Adrenal gland (tissue), 12 donors: ENCODE measurements around the gene NPAS3. TPM values are rescaled to one million over a fixed set of nuclear protein-coding genes. Genes with fewer than 3 reads are reported as not detected.

Experiments used
- DNase-seq, 7 donors: peaks; one replicate each; pipeline ENCODE4 v3.0.0-alpha.2; 2019 to 2020
- H3K27ac ChIP-seq, 5 donors: fragments of 200-600 bp; sonication (generic) in 4 of 5; 1 replicate in 3 of 5; 2 replicates in 2 of 5; pipeline versions ENCODE4 v1.5.1 to v1.8.0; 2016 to 2020; ENCODE audit warnings: mild to moderate bottlenecking in 1 of 5
- H3K27me3 ChIP-seq: fragments of 200-600 bp; 2 replicates; pipeline ENCODE4 v1.8.0; 2021
- H3K36me3 ChIP-seq, 2 donors: fragments of 200-600 bp; replicated peaks in 1 of 2; 1 replicate in 1 of 2; 2 replicates in 1 of 2; pipeline versions ENCODE4 v1.5.1 to v1.8.0; 2018 to 2022
- H3K4me1 ChIP-seq, 2 donors: fragments of 200-600 bp; replicated peaks in 1 of 2; 1 replicate in 1 of 2; 2 replicates in 1 of 2; pipeline versions ENCODE4 v1.5.1 to v1.8.0; 2018 to 2021
- H3K4me3 ChIP-seq, 4 donors: fragments of 200-600 bp; sonication (generic) in 3 of 4; one replicate each; pipeline ENCODE4 v1.5.1; 2016 to 2018
- H3K9me3 ChIP-seq, 3 donors: fragments of 200-600 bp; sonication (generic) in 1 of 3; replicated peaks in 1 of 3; 1 replicate in 2 of 3; 2 replicates in 1 of 3; pipeline versions ENCODE4 v1.5.1 to v1.8.0; 2016 to 2021
- CTCF ChIP-seq, 6 experiments: fragments of 450-650 bp in 4 of 6; fragments of 200-600 bp in 2 of 6; sonication (generic) in 1 of 6; IDR thresholded peaks; 1 replicate in 5 of 6; 2 replicates in 1 of 6; pipeline versions ENCODE4 v1.5.1 to v1.8.0; 2016 to 2021; ENCODE audit warnings: antibody characterized with exemption in 6 of 6, mild to moderate bottlenecking in 2 of 6, moderate library complexity in 1 of 6
- POLR2A ChIP-seq, 2 donors: fragments of 450-650 bp; IDR thresholded peaks; one replicate each; pipeline ENCODE4 v1.6.1; 2017; ENCODE audit warnings: antibody characterized with exemption in 2 of 2, mild to moderate bottlenecking in 2 of 2, moderate library complexity in 1 of 2
- WGBS, 4 donors: extraction: QIAGEN DNeasy Blood & Tissue Kit in 2 of 4; methylation state at CpG; one replicate each; pipeline versions ENCODE4 v1.1.5 to v1.1.7; 2013 to 2017; 5-methylcytosine and 5-hydroxymethylcytosine counted together
- intact Hi-C, 2 donors: fragments of 100-400 bp; cut with DNase I; formaldehyde crosslinking; loops; one replicate each; pipeline versions ENCODE4 v1.14.1 to v1.15.0; 2022 to 2023
- polyA plus RNA-seq, 3 donors: library from polyadenylated mRNA; stranded (reverse); fragments of 200-250 nt in 2 of 3; fragments of 350-450 nt in 1 of 3; fragmentation: Illumina TruSeq in 1 of 3; extraction: RNeasy Lipid Tissue Mini Kit (QIAGEN cat#74804) in 1 of 3; gene quantifications; one replicate each; pipeline ENCODE4 v1.2.3, GENCODE V29; 2013 to 2014
- total RNA-seq, 9 donors: library from RNA; depleted of rRNA in 4 of 9; stranded (reverse); fragments of >200 nt in 4 of 9; fragments of 120-200 nt in 1 of 9; fragmentation: NEBNext Ultra II Directional in 1 of 9; extraction: Animal tissue kit (Norgen Biotek cat#: 25700) in 1 of 9; gene quantifications; one replicate each; pipeline versions ENCODE4 v1.1.0 to v1.2.4, GENCODE V29; 2013 to 2023
- donor health status: healthy with polysubstance abuse.
- donor health status: Bipolar disorder and iron deficiency.
- donor health status: DM: yes; HTN: yes; CAD: no.
- donor health status: DM: no; HTN: no; CAD: no.
- donor health status: DM: no; HTN: no; CAD: no.
- donor health status: DM: yes; HTN: yes; CAD: no.

The NPAS3 gene
- total and polyA plus RNA-seq, 12 donors: 0.36 to 7.5 (median 1.5) TPM

- no peaks in the 10 kb centered on the region for H3K27me3 ChIP-seq
- no peak for DNase-seq
- intact Hi-C loops: no loop called here
- H3K9me3 ChIP-seq: no peaks in the 10 kb centered on the region
- no peak overlapping the region for H3K4me3 ChIP-seq
- 56 to 59% (median 57%) methylated on average over 4 of the region's 4 CpGs for WGBS, 4 donors
- no peaks in the 10 kb centered on the region for H3K36me3 ChIP-seq
- H3K27ac ChIP-seq: no peak overlapping the region
- peaks cover 0 to 6% of the 10 kb centered on the region in 2 donors for H3K4me1 ChIP-seq
- no peak for TF ChIP-seq POLR2A (IDR thresholded peaks at IDR 0.05)
- TF ChIP-seq CTCF (IDR thresholded peaks at IDR 0.05): no peak
Observed at GRCh38 chr14:33045760-33046159, 107.1 kb downstream of the NPAS3 start.

GRCh38 chr14:33052943-33053342, 114.3 kb downstream of the NPAS3 start:
- 80 to 93% (median 86%) methylated on average over 2 of the region's 2 CpGs for WGBS, 4 donors
- Histone ChIP-seq H3K27ac (no peak overlapping the region), H3K9me3 (no peaks in the 10 kb centered on the region), H3K27me3 (no peaks in the 10 kb centered on the region), H3K4me1 (no peaks in the 10 kb centered on the region), H3K36me3 (no peaks in the 10 kb centered on the region), H3K4me3 (no peak overlapping the region)
- no peak for DNase-seq
- TF ChIP-seq POLR2A (IDR thresholded peaks at IDR 0.05): no peak
- TF ChIP-seq CTCF (IDR thresholded peaks at IDR 0.05): no peak
- intact Hi-C loops: no loop called here

- Histone ChIP-seq H3K9me3 (no peaks in the 10 kb centered on the region), H3K4me1 (no peaks in the 10 kb centered on the region), H3K27me3 (no peaks in the 10 kb centered on the region), H3K27ac (no peak overlapping the region), H3K4me3 (no peak overlapping the region), H3K36me3 (no peaks in the 10 kb centered on the region)
- WGBS, 4 donors: 90 to 95% (median 91%) methylated on average over 4 of the region's 4 CpGs
- intact Hi-C loops: no loop called here
- TF ChIP-seq POLR2A (IDR thresholded peaks at IDR 0.05) (no peak), CTCF (IDR thresholded peaks at IDR 0.05) (no peak)
- no peak for DNase-seq
Observed at GRCh38 chr14:33056213-33056612, 117.5 kb downstream of the NPAS3 start.

- H3K27ac ChIP-seq: no peak overlapping the region
- H3K4me1 ChIP-seq: no peaks in the 10 kb centered on the region
- H3K9me3 ChIP-seq: no peaks in the 10 kb centered on the region
- 86 to 94% (median 91%) methylated on average over 4 of the region's 4 CpGs for WGBS, 4 donors
- intact Hi-C loops: no loop called here
- no peak for DNase-seq
- H3K36me3 ChIP-seq: no peaks in the 10 kb centered on the region
- H3K27me3 ChIP-seq: no peaks in the 10 kb centered on the region
- no peak overlapping the region for H3K4me3 ChIP-seq
- TF ChIP-seq CTCF (IDR thresholded peaks at IDR 0.05): no peak
- TF ChIP-seq POLR2A (IDR thresholded peaks at IDR 0.05): no peak
Observed at GRCh38 chr14:33057585-33057984, 118.9 kb downstream of the NPAS3 start.
